ENCODE results near the gene PRDM13. TPM values are rescaled to one million over a fixed set of nuclear protein-coding genes. Genes with fewer than 3 reads are reported as not detected.

The PRDM13 gene
- total and polyA plus RNA-seq, 4 donors: not detected

DNA sequence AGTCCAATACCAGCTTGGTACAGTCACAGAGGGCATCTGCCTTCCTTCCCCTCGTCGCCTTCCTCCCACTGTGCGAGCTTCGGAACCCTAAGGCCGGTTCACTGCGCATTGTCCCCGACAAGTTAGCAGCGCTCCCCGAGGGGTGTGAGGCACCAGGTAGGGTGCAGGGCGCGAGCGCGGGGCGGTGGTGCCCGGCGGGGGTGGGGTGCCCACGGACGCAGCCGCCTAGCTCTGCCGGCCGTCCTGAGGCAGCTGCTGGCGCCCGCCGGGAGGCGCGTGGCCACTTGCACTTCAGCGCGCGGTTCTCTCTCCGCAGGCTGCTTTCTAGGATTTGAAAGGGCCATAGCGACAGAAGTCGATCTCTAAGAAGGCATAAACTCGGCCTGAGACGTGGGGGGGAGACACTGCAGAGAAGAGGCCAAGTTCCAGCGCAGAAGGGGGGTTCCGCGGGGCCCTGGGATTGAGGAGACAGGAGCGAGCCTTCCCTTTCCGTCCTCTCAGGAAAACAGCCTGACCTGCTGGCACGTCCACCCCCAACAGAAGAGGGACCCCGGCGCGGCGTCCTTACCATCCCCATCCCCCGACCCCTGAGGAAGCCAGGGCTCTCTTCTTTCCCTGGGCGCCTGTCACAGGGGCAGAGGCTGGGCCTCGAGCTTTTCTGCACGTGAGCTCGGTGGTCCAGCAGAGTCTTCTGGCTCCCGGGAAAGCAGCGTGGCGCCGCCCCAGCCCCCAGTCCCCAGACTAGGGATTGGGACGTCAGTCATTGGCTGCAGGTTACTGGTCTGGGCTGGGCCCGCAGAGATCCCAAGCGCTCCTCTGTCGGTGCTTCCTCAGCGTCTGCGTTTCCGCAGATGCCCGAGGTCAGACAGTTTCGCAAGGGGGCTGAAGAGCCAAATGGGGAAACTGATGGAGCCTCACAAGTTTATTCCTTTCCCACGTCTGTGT, 15.6 kb upstream of the PRDM13 start:
- Histone ChIP-seq H3K4me3 (ENCODE audit: low read depth in 1 of 3, low read length in 3 of 3) (peak overlapping the region in 1 of 3 donors; percentile 3), H3K9me3 (ENCODE audit: control insufficient read depth in 4 of 4, low read length in 3 of 4) (peaks cover 1 to 8% (median 5%) of the 10 kb centered on the region in 4 donors), H3K4me1 (ENCODE audit: control insufficient read depth in 4 of 4, insufficient read depth in 4 of 4, low read length in 3 of 4) (peaks cover 0 to 22% (median 13%) of the 10 kb centered on the region in 4 donors), H3K36me3 (ENCODE audit: control insufficient read depth in 4 of 4, insufficient read depth in 3 of 4, low read depth in 1 of 4, low read length in 3 of 4) (no peaks in the 10 kb centered on the region), H3K9ac (ENCODE audit: low read depth in 1 of 2, low read length in 2 of 2) (no peak overlapping the region), H3K27me3 (ENCODE audit: control insufficient read depth in 4 of 4, insufficient read depth in 4 of 4, low read length in 3 of 4) (peaks cover 3 to 22% (median 14%) of the 10 kb centered on the region in 4 donors), H3K27ac (ENCODE audit: low read depth in 1 of 2, low read length in 2 of 2) (no peak overlapping the region)
- WGBS: 5% methylated on average over 63 of the region's 63 CpGs
- DNase-seq (ENCODE audit: low spot score): no peak
- TF ChIP-seq, protein P1, sequence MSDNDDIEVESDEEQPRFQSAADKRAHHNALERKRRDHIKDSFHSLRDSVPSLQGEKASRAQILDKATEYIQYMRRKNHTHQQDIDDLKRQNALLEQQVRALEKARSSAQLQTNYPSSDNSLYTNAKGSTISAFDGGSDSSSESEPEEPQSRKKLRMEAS (IDR thresholded peaks at IDR 0.05): no peak
- no peak for TF ChIP-seq EGR1 (IDR thresholded peaks at IDR 0.05; ENCODE audit: low read depth in 2 of 2)
- no peak for TF ChIP-seq GABPA (IDR thresholded peaks at IDR 0.05 in 1 of 2, conservative IDR thresholded peaks at IDR 0.05 in 1 of 2)
- no peak for TF ChIP-seq TAF1 (conservative IDR thresholded peaks at IDR 0.05)
- no peak for TF ChIP-seq HNF4G (IDR thresholded peaks at IDR 0.05)
- TF ChIP-seq, protein P2, sequence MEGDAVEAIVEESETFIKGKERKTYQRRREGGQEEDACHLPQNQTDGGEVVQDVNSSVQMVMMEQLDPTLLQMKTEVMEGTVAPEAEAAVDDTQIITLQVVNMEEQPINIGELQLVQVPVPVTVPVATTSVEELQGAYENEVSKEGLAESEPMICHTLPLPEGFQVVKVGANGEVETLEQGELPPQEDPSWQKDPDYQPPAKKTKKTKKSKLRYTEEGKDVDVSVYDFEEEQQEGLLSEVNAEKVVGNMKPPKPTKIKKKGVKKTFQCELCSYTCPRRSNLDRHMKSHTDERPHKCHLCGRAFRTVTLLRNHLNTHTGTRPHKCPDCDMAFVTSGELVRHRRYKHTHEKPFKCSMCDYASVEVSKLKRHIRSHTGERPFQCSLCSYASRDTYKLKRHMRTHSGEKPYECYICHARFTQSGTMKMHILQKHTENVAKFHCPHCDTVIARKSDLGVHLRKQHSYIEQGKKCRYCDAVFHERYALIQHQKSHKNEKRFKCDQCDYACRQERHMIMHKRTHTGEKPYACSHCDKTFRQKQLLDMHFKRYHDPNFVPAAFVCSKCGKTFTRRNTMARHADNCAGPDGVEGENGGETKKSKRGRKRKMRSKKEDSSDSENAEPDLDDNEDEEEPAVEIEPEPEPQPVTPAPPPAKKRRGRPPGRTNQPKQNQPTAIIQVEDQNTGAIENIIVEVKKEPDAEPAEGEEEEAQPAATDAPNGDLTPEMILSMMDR (IDR thresholded peaks at IDR 0.05; ENCODE audit: low read depth, low read length, missing input control): no peak
- no peak for TF ChIP-seq FOXA1 (IDR thresholded peaks at IDR 0.05)
- no peak for TF ChIP-seq HNF4A (conservative IDR thresholded peaks at IDR 0.05)
- TF ChIP-seq RXRA (IDR thresholded peaks at IDR 0.05): no peak

DNA sequence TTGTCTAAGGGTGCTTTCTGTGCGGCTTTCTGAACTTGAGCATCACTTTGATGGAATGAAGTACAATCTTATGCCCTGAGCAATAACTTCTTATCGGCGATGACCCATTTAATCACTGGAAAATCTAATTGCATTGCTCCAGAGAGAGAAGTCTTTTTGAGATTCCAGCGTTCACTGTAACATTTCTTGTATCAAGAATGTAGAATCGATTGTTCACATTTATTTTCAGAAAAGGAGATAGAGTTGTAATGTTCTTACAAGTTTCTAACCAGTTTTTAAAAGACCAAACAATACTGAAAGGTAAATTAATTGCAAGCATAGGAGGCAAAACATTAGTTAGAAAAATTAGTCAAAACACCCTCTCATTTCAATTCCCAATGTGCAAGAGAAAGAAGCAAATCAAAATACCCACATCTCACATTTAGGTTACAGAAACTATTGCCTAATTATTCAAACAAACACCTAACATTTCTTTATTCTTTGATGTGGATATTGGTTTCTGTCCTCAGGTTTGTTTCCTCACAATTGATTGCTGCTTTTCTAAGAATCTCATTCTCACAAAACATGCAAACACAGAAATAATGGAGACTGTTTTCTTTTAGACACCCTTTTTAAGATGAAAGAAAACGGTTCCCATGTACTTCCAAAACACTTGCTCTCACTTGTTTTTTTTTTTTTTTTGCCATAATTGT, 14.8 kb upstream of the PRDM13 start:
- 23% methylated on average over 6 of the region's 6 CpGs for WGBS
- Histone ChIP-seq H3K27ac (ENCODE audit: low read depth in 1 of 2, low read length in 2 of 2) (no peak overlapping the region), H3K9ac (ENCODE audit: low read depth in 1 of 2, low read length in 2 of 2) (no peak overlapping the region), H3K9me3 (ENCODE audit: control insufficient read depth in 4 of 4, low read length in 3 of 4) (peaks cover 1 to 8% (median 5%) of the 10 kb centered on the region in 4 donors), H3K4me1 (ENCODE audit: control insufficient read depth in 4 of 4, insufficient read depth in 4 of 4, low read length in 3 of 4) (peaks cover 0 to 22% (median 13%) of the 10 kb centered on the region in 4 donors), H3K4me3 (ENCODE audit: low read depth in 1 of 3, low read length in 3 of 3) (no peak overlapping the region), H3K27me3 (ENCODE audit: control insufficient read depth in 4 of 4, insufficient read depth in 4 of 4, low read length in 3 of 4) (peaks cover 3 to 28% (median 16%) of the 10 kb centered on the region in 4 donors), H3K36me3 (ENCODE audit: control insufficient read depth in 4 of 4, insufficient read depth in 3 of 4, low read depth in 1 of 4, low read length in 3 of 4) (no peaks in the 10 kb centered on the region)
- TF ChIP-seq, protein P1 (IDR thresholded peaks at IDR 0.05): no peak
- TF ChIP-seq HNF4A (conservative IDR thresholded peaks at IDR 0.05) (no peak), JUND (IDR thresholded peaks at IDR 0.05) (no peak), RXRA (IDR thresholded peaks at IDR 0.05) (no peak), FOXA1 (IDR thresholded peaks at IDR 0.05) (no peak), TAF1 (conservative IDR thresholded peaks at IDR 0.05) (no peak), SP1 (IDR thresholded peaks at IDR 0.05) (no peak), NR2F2 (IDR thresholded peaks at IDR 0.05) (no peak), YY1 (IDR thresholded peaks at IDR 0.05) (no peak), FOXA2 (IDR thresholded peaks at IDR 0.05) (no peak), GABPA (IDR thresholded peaks at IDR 0.05 in 1 of 2, conservative IDR thresholded peaks at IDR 0.05 in 1 of 2) (no peak), EGR1 (IDR thresholded peaks at IDR 0.05; ENCODE audit: low read depth in 2 of 2) (no peak), HNF4G (IDR thresholded peaks at IDR 0.05) (no peak), RAD21 (IDR thresholded peaks at IDR 0.05) (no peak)
- TF ChIP-seq, protein P2 (IDR thresholded peaks at IDR 0.05; ENCODE audit: low read depth, low read length, missing input control): no peak
- TF ChIP-seq, protein P3, sequence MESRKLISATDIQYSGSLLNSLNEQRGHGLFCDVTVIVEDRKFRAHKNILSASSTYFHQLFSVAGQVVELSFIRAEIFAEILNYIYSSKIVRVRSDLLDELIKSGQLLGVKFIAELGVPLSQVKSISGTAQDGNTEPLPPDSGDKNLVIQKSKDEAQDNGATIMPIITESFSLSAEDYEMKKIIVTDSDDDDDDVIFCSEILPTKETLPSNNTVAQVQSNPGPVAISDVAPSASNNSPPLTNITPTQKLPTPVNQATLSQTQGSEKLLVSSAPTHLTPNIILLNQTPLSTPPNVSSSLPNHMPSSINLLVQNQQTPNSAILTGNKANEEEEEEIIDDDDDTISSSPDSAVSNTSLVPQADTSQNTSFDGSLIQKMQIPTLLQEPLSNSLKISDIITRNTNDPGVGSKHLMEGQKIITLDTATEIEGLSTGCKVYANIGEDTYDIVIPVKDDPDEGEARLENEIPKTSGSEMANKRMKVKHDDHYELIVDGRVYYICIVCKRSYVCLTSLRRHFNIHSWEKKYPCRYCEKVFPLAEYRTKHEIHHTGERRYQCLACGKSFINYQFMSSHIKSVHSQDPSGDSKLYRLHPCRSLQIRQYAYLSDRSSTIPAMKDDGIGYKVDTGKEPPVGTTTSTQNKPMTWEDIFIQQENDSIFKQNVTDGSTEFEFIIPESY (IDR thresholded peaks at IDR 0.05): no peak
- TF ChIP-seq, protein P4, sequence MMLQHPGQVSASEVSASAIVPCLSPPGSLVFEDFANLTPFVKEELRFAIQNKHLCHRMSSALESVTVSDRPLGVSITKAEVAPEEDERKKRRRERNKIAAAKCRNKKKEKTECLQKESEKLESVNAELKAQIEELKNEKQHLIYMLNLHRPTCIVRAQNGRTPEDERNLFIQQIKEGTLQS (IDR thresholded peaks at IDR 0.05): no peak
- TF ChIP-seq, protein P5, sequence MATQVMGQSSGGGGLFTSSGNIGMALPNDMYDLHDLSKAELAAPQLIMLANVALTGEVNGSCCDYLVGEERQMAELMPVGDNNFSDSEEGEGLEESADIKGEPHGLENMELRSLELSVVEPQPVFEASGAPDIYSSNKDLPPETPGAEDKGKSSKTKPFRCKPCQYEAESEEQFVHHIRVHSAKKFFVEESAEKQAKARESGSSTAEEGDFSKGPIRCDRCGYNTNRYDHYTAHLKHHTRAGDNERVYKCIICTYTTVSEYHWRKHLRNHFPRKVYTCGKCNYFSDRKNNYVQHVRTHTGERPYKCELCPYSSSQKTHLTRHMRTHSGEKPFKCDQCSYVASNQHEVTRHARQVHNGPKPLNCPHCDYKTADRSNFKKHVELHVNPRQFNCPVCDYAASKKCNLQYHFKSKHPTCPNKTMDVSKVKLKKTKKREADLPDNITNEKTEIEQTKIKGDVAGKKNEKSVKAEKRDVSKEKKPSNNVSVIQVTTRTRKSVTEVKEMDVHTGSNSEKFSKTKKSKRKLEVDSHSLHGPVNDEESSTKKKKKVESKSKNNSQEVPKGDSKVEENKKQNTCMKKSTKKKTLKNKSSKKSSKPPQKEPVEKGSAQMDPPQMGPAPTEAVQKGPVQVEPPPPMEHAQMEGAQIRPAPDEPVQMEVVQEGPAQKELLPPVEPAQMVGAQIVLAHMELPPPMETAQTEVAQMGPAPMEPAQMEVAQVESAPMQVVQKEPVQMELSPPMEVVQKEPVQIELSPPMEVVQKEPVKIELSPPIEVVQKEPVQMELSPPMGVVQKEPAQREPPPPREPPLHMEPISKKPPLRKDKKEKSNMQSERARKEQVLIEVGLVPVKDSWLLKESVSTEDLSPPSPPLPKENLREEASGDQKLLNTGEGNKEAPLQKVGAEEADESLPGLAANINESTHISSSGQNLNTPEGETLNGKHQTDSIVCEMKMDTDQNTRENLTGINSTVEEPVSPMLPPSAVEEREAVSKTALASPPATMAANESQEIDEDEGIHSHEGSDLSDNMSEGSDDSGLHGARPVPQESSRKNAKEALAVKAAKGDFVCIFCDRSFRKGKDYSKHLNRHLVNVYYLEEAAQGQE (IDR thresholded peaks at IDR 0.05): no peak
- DNase-seq (ENCODE audit: low spot score): no peak

All from liver (tissue), 9 donors.